Lung (tissue), 12 donors: ENCODE data around the gene TMA7B. TPM values are rescaled to one million over a fixed set of nuclear protein-coding genes. Genes with fewer than 3 reads are reported as not detected.

Experiments used
- ATAC-seq: fragments of 200-7000 bp; cut with Tn5 transposase; one replicate; pipeline ENCODE4 v1.9.1; 2020; ENCODE audit warnings: moderate number of reproducible peaks; ENCODE audit not compliant: insufficient read depth, low FRiP score
- DNase-seq, 3 donors: peaks; one replicate each; pipeline ENCODE4 v3.0.0-alpha.2; 2013 to 2017
- H3K27ac ChIP-seq, 2 donors: one replicate each; pipeline ENCODE4 v1.5.1; 2013; ENCODE audit warnings: mild to moderate bottlenecking in 2 of 2, moderate library complexity in 2 of 2, control low read depth in 1 of 2, inconsistent platforms in 1 of 2, low read depth in 1 of 2, low read length in 1 of 2
- H3K27me3 ChIP-seq, 3 donors: one replicate each; pipeline ENCODE4 v1.5.1; 2013; ENCODE audit warnings: low read length in 2 of 3; ENCODE audit not compliant: control insufficient read depth in 3 of 3, insufficient read depth in 3 of 3
- H3K36me3 ChIP-seq, 4 donors: one replicate each; pipeline ENCODE4 v1.5.1; 2013; ENCODE audit warnings: low read length in 4 of 4, mild to moderate bottlenecking in 1 of 4, moderate library complexity in 1 of 4; ENCODE audit not compliant: control insufficient read depth in 4 of 4, insufficient read depth in 4 of 4
- H3K4me1 ChIP-seq, 5 donors: one replicate each; pipeline ENCODE4 v1.5.1; 2013; ENCODE audit warnings: low read length in 5 of 5, mild to moderate bottlenecking in 2 of 5, moderate library complexity in 1 of 5; ENCODE audit not compliant: control insufficient read depth in 5 of 5, insufficient read depth in 5 of 5
- H3K4me3 ChIP-seq: one replicate; pipeline ENCODE4 v1.5.1; 2013; ENCODE audit warnings: mild to moderate bottlenecking, control low read depth, moderate library complexity
- H3K9ac ChIP-seq, 2 donors: one replicate each; pipeline ENCODE4 v1.5.1; 2013; ENCODE audit warnings: low read length in 2 of 2, control low read depth in 1 of 2; ENCODE audit not compliant: insufficient read depth in 1 of 2
- H3K9me3 ChIP-seq, 4 donors: one replicate each; pipeline ENCODE4 v1.5.1; 2013; ENCODE audit warnings: low read length in 3 of 4, mild to moderate bottlenecking in 1 of 4, moderate library complexity in 1 of 4; ENCODE audit not compliant: control insufficient read depth in 4 of 4, insufficient read depth in 3 of 4
- WGBS, 2 donors: extraction: QIAGEN DNeasy Blood & Tissue Kit; methylation state at CpG; one replicate each; pipeline ENCODE4 v1.1.7; 2013; 5-methylcytosine and 5-hydroxymethylcytosine counted together
- polyA plus RNA-seq, 2 donors: library from polyadenylated mRNA; stranded (reverse); fragments of 200-250 nt; gene quantifications; one replicate each; pipeline ENCODE4 v1.2.1, GENCODE V29; 2013
- total RNA-seq, 2 donors: library from RNA; depleted of rRNA in 1 of 2; stranded (reverse); fragments of >200 nt in 1 of 2; gene quantifications; one replicate each; pipeline ENCODE4 v1.2.1, GENCODE V29; 2014 to 2021
- TF ChIP-seq, protein P1 (sequence below): IDR thresholded peaks from 2 replicates; pipeline ENCODE4 v1.5.1; 2012; ENCODE audit warnings: mild to moderate bottlenecking; ENCODE audit errors: control extremely low read depth, extremely low read depth
- donor health status: control.
- donor health status: control.
- donor health status: Bipolar disorder and iron deficiency.
- donor health status: healthy.
- donor health status: DM: yes; HTN: yes; CAD: no.

TMA7B gene
- total and polyA plus RNA-seq, 4 donors, result 0.31 to 0.57 (median 0.38) TPM

DNA sequence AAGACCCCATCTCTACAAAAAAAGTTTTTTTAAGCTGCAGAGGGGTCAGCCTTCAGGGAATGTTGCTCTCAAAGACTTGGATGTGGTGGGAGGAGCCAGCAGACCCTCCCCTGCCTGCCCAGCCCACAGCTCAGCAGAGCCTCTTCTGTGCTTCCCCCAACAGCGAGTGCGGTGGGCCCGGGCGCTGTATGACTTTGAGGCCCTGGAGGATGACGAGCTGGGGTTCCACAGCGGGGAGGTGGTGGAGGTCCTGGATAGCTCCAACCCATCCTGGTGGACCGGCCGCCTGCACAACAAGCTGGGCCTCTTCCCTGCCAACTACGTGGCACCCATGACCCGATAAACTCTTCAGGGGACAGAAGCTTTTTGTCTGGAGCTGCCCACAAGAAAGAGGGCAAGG, 10.5 kb downstream of the TMA7B start:
- Histone ChIP-seq H3K9ac (no peak overlapping the region), H3K27me3 (peaks cover 0 to 37% (median 15%) of the 10 kb centered on the region in 3 donors), H3K36me3 (no peaks in the 10 kb centered on the region), H3K4me1 (peaks cover 0 to 8% (median 0%) of the 10 kb centered on the region in 5 donors), H3K27ac (no peak overlapping the region), H3K9me3 (no peaks in the 10 kb centered on the region), H3K4me3 (no peak overlapping the region)
- WGBS, 2 donors, result 94% methylated on average over 10 of the region's 10 CpGs
- TF ChIP-seq, protein P1, sequence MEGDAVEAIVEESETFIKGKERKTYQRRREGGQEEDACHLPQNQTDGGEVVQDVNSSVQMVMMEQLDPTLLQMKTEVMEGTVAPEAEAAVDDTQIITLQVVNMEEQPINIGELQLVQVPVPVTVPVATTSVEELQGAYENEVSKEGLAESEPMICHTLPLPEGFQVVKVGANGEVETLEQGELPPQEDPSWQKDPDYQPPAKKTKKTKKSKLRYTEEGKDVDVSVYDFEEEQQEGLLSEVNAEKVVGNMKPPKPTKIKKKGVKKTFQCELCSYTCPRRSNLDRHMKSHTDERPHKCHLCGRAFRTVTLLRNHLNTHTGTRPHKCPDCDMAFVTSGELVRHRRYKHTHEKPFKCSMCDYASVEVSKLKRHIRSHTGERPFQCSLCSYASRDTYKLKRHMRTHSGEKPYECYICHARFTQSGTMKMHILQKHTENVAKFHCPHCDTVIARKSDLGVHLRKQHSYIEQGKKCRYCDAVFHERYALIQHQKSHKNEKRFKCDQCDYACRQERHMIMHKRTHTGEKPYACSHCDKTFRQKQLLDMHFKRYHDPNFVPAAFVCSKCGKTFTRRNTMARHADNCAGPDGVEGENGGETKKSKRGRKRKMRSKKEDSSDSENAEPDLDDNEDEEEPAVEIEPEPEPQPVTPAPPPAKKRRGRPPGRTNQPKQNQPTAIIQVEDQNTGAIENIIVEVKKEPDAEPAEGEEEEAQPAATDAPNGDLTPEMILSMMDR, result no peak
- no peak for ATAC-seq
- no peak for DNase-seq

DNA sequence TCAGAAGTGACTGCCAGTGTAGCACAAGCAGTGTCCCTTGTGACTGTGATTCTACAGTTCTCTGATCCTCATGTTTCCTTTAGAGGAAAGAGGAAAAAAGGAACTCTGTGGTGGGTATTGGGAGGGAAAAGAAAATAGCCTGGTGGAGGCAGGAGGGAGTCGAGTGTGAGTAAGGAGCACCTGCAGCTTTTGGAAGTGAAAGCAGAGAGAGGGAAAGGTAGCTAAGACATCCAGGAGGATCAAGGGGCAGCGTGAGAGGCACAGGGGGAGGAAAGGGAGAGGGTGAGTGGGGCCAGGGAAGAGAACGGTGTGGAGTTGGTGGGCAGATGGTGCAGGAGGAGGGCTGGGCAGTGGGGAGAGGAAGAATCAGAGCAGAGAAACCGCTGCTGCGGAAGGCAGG, 12.4 kb downstream of the TMA7B start:
- Histone ChIP-seq H3K36me3 (no peaks in the 10 kb centered on the region), H3K4me3 (no peak overlapping the region), H3K4me1 (peaks cover 0 to 8% (median 0%) of the 10 kb centered on the region in 5 donors), H3K9ac (no peak overlapping the region), H3K27ac (no peak overlapping the region), H3K27me3 (peaks cover 0 to 54% (median 15%) of the 10 kb centered on the region in 3 donors), H3K9me3 (peaks cover 0 to 2% (median 0%) of the 10 kb centered on the region in 4 donors)
- TF ChIP-seq, protein P1, result no peak
- DNase-seq, result no peak
- ATAC-seq, result no peak
- WGBS, 2 donors, result 59 to 63% methylated on average over 5 of the region's 5 CpGs

DNA sequence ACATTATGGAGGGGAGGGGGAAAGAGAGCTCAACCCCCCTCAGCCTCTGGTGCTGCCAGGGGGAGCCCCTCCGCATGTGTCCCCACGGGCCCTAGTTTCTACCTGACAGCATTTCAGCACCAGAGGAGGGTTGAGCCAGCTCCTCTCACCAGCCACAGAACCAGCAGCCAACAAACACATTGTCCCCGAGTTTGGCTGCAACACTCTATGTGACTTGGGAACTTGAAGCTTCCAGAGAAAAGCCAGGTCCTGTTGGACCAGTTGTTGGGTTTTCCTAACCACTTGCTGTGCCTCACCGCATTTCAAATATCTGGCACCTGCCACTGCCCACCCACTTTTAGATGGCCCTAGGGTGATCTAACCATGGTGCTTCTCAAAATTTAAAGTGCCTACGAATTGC, 13.5 kb downstream of the TMA7B start:
- H3K27me3 ChIP-seq, result peaks cover 0 to 49% (median 15%) of the 10 kb centered on the region in 3 donors
- H3K27ac ChIP-seq, result no peak overlapping the region
- TF ChIP-seq, protein P1, result no peak
- WGBS, 2 donors, result 69 to 71% methylated on average over 5 of the region's 5 CpGs
- H3K4me3 ChIP-seq, result no peak overlapping the region
- no peak overlapping the region for H3K9ac ChIP-seq
- peaks cover 0 to 5% (median 0%) of the 10 kb centered on the region in 5 donors for H3K4me1 ChIP-seq
- H3K9me3 ChIP-seq, result peaks cover 0 to 2% (median 0%) of the 10 kb centered on the region in 4 donors
- no peak for ATAC-seq
- no peak for DNase-seq
- H3K36me3 ChIP-seq, result no peaks in the 10 kb centered on the region

DNA sequence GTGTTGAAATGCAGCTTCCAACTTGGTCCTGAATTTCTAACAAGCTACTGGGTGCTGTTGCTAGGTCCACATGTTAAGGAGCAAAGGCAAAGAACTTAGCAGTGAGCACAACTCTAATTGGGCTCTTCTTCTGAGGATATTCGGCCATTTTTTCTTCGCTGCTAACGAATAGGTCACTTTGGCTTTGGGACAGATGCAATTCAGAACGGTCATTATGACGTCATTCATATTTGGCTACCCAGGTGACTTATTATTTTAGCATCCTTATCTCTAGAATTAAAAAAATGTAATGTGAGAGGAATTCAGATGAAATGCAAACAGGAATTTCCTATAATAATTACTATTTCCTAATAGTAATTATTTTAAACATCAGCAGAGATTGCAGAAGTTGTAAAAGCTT, 13.9 kb downstream of the TMA7B start:
- WGBS, 2 donors, result 56 to 78% methylated on average over 5 of the region's 5 CpGs
- TF ChIP-seq, protein P1, result no peak
- Histone ChIP-seq H3K4me3 (no peak overlapping the region), H3K9me3 (peaks cover 0 to 2% (median 0%) of the 10 kb centered on the region in 4 donors), H3K4me1 (peaks cover 0 to 3% (median 0%) of the 10 kb centered on the region in 5 donors), H3K9ac (no peak overlapping the region), H3K36me3 (no peaks in the 10 kb centered on the region), H3K27ac (no peak overlapping the region), H3K27me3 (peaks cover 0 to 49% (median 14%) of the 10 kb centered on the region in 3 donors)
- DNase-seq (no peak), ATAC-seq (no peak)
